ENCODE data around the gene MAGI1. TPM values are rescaled to one million over a fixed set of nuclear protein-coding genes. Genes with fewer than 3 reads are reported as not detected.
"Not testable (repeated sequence)": the region's sequence is repeated elsewhere in the genome, so short reads cannot be mapped to it uniquely, and the experiment has no call there.

Gene MAGI1
- total and polyA plus RNA-seq, 7 donors, result 10.2 to 54.0 (median 29.8) TPM

DNA sequence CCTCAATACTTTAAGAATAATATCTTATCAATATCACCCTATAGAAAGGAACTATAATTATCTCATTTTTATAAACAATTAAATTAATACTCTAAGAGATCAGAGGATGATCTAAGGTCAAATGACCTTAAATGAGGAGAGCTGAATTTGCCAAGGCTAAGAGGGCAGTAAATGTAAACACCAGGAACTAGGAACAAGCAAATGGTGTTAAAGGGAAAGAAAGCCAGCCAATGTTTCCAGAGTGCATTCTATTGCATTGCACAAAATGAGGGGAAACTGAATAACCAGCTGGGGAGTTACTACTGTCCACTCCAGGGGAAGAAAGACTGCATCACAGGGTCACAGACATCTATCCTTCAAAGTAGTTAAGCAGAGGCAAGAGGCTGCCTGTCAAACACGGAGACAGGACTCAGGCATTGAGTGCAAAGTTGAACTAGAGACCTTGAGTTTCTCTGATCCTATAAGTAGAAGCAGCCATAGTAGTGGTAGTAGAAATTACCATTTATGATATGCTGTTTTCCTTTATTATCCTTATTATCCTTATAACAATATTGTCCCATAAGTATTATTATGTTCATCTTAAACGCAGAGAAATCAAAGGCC is 466.4 kb downstream of the MAGI1 start:
- no peaks in the 10 kb centered on the region for H3K36me3 ChIP-seq
- no peak overlapping the region for H3K4me3 ChIP-seq
- 68 to 83% methylated on average over 2 of the region's 2 CpGs for WGBS, 2 donors
- TF ChIP-seq POLR2AphosphoS5 (IDR thresholded peaks at IDR 0.05), result no peak
- no peak for TF ChIP-seq POLR2A (IDR thresholded peaks at IDR 0.05)
- TF ChIP-seq EP300 (IDR thresholded peaks at IDR 0.05), result no peak
- no peaks in the 10 kb centered on the region for H3K27me3 ChIP-seq
- no peaks in the 10 kb centered on the region for H3K9me3 ChIP-seq
- H3K27ac ChIP-seq, result no peak overlapping the region
- intact Hi-C loops (cut with DNase I), result no loop called here
- no peak for DNase-seq
- peaks cover 0 to 28% (median 21%) of the 10 kb centered on the region in 4 donors for H3K4me1 ChIP-seq

DNA sequence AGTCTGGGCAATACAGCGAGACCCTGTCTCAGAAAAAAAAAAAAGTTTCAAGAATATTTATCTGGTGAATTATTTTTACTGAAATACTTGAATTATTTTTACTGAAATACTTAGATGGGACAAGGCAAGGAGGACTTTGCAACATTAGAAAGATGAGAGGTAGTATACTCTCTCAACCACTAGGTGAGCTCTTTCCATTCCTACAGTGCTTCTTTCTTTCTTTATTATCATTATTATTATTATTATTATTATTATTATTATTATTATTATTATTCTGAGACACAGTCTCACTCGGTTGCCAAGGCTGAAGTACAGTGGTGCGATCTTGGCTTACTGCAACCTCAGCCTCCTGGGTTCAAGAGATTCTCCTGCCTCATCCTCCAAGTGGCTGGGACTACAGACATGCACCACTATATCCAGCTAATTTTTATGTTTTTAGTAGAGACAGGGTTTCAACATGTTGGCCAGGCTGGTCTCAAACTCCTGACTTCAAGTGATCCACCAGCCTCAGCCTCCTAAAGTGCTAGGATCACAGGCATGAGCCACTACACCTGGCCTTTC is 468.8 kb downstream of the MAGI1 start:
- intact Hi-C loops (cut with DNase I), result no loop called here
- Histone ChIP-seq H3K4me1 (peaks cover 0 to 23% (median 14%) of the 10 kb centered on the region in 4 donors), H3K36me3 (no peaks in the 10 kb centered on the region), H3K9me3 (no peaks in the 10 kb centered on the region), H3K27ac (no peak overlapping the region), H3K4me3 (no peak overlapping the region), H3K27me3 (no peaks in the 10 kb centered on the region)
- no peak for DNase-seq
- WGBS, 2 donors, result 93 to 97% methylated on average over 3 of the region's 3 CpGs
- TF ChIP-seq EP300 (IDR thresholded peaks at IDR 0.05) (no peak), POLR2AphosphoS5 (IDR thresholded peaks at IDR 0.05) (no peak), POLR2A (IDR thresholded peaks at IDR 0.05) (no peak)
- TF ChIP-seq, protein P1, sequence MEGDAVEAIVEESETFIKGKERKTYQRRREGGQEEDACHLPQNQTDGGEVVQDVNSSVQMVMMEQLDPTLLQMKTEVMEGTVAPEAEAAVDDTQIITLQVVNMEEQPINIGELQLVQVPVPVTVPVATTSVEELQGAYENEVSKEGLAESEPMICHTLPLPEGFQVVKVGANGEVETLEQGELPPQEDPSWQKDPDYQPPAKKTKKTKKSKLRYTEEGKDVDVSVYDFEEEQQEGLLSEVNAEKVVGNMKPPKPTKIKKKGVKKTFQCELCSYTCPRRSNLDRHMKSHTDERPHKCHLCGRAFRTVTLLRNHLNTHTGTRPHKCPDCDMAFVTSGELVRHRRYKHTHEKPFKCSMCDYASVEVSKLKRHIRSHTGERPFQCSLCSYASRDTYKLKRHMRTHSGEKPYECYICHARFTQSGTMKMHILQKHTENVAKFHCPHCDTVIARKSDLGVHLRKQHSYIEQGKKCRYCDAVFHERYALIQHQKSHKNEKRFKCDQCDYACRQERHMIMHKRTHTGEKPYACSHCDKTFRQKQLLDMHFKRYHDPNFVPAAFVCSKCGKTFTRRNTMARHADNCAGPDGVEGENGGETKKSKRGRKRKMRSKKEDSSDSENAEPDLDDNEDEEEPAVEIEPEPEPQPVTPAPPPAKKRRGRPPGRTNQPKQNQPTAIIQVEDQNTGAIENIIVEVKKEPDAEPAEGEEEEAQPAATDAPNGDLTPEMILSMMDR (IDR thresholded peaks at IDR 0.05), result no peak

DNA sequence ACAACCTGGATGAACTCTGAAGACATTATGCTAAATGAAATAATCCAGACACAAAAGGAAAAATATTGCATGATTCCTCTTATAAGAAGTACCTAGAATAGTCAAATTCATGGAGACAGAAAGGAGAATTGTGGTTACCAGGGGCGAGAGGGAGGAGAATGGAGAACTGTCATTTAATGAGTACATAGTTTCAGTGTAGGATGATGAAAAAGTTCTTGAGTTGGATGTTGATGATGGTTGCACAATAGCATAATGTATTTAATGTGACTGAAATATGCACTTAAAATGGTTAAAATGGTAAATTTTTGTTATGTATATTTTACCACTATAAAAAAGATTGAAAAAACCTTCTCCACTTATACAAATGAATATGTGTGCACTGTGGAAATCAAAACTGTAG is 469.6 kb downstream of the MAGI1 start:
- H3K9me3 ChIP-seq, result no peaks in the 10 kb centered on the region
- TF ChIP-seq POLR2AphosphoS5 (IDR thresholded peaks at IDR 0.05) (no peak), EP300 (IDR thresholded peaks at IDR 0.05) (no peak)
- TF ChIP-seq, protein P1 (IDR thresholded peaks at IDR 0.05), result no peak
- H3K4me1 ChIP-seq, result peaks cover 0 to 23% (median 14%) of the 10 kb centered on the region in 4 donors
- H3K27ac ChIP-seq, result no peak overlapping the region
- no peaks in the 10 kb centered on the region for H3K36me3 ChIP-seq
- intact Hi-C loops (cut with DNase I), result no loop called here
- no peak for DNase-seq
- H3K4me3 ChIP-seq, result no peak overlapping the region
- no peaks in the 10 kb centered on the region for H3K27me3 ChIP-seq
- whole genome bisulfite sequencing, 2 donors, result 88 to 92% methylated on average over 1 of the region's 1 CpG

DNA sequence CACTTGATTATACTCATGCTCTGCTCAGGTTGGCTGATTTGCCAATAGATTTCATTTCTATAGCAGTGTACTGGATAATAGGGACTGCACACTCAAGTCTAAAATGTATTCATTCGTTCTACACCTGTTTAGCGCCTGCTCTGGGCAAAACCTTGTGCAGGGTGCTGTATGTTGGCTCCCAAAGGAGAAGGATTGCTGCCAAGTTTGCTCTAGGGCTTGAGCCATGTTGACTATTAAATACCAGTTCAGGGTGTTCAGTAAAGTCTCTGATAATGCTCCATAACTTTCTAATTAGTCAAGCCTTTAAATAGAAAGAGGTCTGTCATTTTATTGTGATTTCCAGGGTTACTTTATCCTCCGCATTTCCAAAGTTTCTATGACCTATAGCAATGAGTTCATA is 470.2 kb downstream of the MAGI1 start:
- Histone ChIP-seq H3K27ac (peak overlapping the region in 1 of 4 donors; percentile 3), H3K4me3 (no peak overlapping the region), H3K36me3 (no peaks in the 10 kb centered on the region), H3K4me1 (peaks cover 0 to 23% (median 14%) of the 10 kb centered on the region in 4 donors), H3K9me3 (no peaks in the 10 kb centered on the region), H3K27me3 (no peaks in the 10 kb centered on the region)
- 95 to 97% methylated on average over 3 of the region's 3 CpGs for WGBS, 2 donors
- DNase-seq, result no peak
- TF ChIP-seq POLR2AphosphoS5 (IDR thresholded peaks at IDR 0.05) (no peak), EP300 (IDR thresholded peaks at IDR 0.05) (no peak), POLR2A (IDR thresholded peaks at IDR 0.05) (no peak)
- TF ChIP-seq, protein P1 (IDR thresholded peaks at IDR 0.05), result no peak
- intact Hi-C loops (cut with DNase I), result no loop called here

DNA sequence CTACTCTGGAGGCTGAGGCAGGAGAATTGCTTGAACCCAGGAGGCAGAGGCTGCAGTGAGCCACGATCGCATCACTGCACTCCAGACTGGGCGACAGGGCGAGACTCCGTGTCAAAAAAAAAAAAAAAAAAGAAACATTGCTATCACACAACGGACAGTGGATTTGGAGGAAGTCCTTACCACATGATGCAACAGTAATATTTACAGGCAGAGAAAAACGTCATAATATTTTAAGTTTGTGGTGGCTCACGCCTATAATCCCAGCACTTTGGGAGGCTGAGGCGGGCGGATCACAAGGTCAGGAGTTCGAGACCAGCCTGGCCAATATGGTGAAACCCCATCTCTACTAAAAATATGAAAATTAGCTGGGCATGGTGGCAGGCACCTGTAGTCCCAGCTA is 473.0 kb downstream of the MAGI1 start:
- H3K27ac ChIP-seq; H3K36me3 ChIP-seq; H3K27me3 ChIP-seq; H3K9me3 ChIP-seq; H3K4me3 ChIP-seq; DNase-seq; intact Hi-C loops (cut with DNase I): not testable (repeated sequence)
- 93 to 96% methylated on average over 11 of the region's 11 CpGs for WGBS, 2 donors
- H3K4me1 ChIP-seq, result peaks cover 0 to 13% (median 11%) of the 10 kb centered on the region in 4 donors

DNA sequence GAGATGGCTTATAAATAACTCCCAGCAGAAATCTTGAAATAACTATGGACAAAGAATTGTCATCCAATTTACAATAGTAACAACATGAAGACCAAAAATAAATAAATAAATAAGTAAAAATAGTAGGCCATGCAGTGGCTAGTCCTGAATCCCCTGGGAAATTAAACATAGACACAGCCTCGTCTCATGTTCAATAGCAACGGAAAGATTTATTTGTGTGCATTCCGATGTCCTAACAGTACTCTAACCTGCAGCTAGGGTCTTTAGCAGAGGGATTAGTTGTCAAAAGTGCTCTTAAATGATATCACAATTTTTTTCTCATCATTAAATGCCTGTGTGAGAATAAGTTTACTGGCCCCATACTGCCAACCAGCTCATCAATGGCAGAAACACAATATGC is 474.2 kb downstream of the MAGI1 start:
- WGBS, 2 donors, result 89 to 96% methylated on average over 3 of the region's 3 CpGs
- no peak for DNase-seq

More for the DNA sequence above, 474.2 kb downstream of the MAGI1 start:
- H3K36me3 ChIP-seq, result no peaks in the 10 kb centered on the region
- intact Hi-C loops (cut with DNase I), result no loop called here
- H3K27me3 ChIP-seq, result no peaks in the 10 kb centered on the region
- no peak overlapping the region for H3K4me3 ChIP-seq
- no peaks in the 10 kb centered on the region for H3K9me3 ChIP-seq
- H3K27ac ChIP-seq, result no peak overlapping the region
- TF ChIP-seq, protein P1 (IDR thresholded peaks at IDR 0.05), result no peak
- TF ChIP-seq POLR2AphosphoS5 (IDR thresholded peaks at IDR 0.05) (no peak), EP300 (IDR thresholded peaks at IDR 0.05) (no peak)
- H3K4me1 ChIP-seq, result peaks cover 0 to 13% (median 11%) of the 10 kb centered on the region in 4 donors
